Neural progenitor cell (in vitro differentiated cells): Measurements from ENCODE around the gene NT5DC3. TPM values are rescaled to one million over a fixed set of nuclear protein-coding genes. Genes with fewer than 3 reads are reported as not detected.

ENCODE experiments used
- DNase-seq: peaks from one replicate; pipeline ENCODE4 v3.0.0-alpha.2; 2016; ENCODE audit warnings: low spot score
- H2AFZ ChIP-seq: fragments of 200-600 bp; sonication (generic); replicated peaks from 2 replicates; pipeline ENCODE4 v1.6.1; 2016; ENCODE audit warnings: antibody characterized with exemption
- H3F3A ChIP-seq: fragments of 200-600 bp; sonication (generic); 2 replicates; pipeline ENCODE4 v1.6.1; 2016; ENCODE audit warnings: antibody characterized with exemption, low read depth
- H3K27ac ChIP-seq: fragments of 200-600 bp; sonication (generic); 2 replicates; pipeline ENCODE4 v1.5.1; 2016; ENCODE audit warnings: mild to moderate bottlenecking
- H3K27me3 ChIP-seq: fragments of 200-600 bp; sonication (generic); 2 replicates; pipeline ENCODE4 v1.6.1; 2016; ENCODE audit warnings: mild to moderate bottlenecking, moderate library complexity
- H3K36me3 ChIP-seq: fragments of 200-600 bp; sonication (generic); 2 replicates; pipeline ENCODE4 v1.5.1; 2016
- H3K4me1 ChIP-seq: fragments of 200-600 bp; sonication (generic); 2 replicates; pipeline ENCODE4 v1.6.1; 2016; ENCODE audit warnings: mixed run types
- H3K4me2 ChIP-seq: fragments of 200-600 bp; sonication (generic); 2 replicates; pipeline ENCODE4 v1.6.1; 2016
- H3K4me3 ChIP-seq: fragments of 200-600 bp; sonication (generic); 2 replicates; pipeline ENCODE4 v1.5.1; 2016
- H3K79me2 ChIP-seq: fragments of 200-600 bp; sonication (generic); 2 replicates; pipeline ENCODE4 v1.6.1; 2016; ENCODE audit warnings: low read depth
- H3K9ac ChIP-seq: fragments of 200-600 bp; sonication (generic); 2 replicates; pipeline ENCODE4 v1.6.1; 2016
- H3K9me3 ChIP-seq: fragments of 200-600 bp; sonication (generic); 2 replicates; pipeline ENCODE4 v1.5.1; 2016; ENCODE audit warnings: low read depth
- H4K20me1 ChIP-seq: fragments of 200-600 bp; sonication (generic); 2 replicates; pipeline ENCODE4 v1.6.1; 2016; ENCODE audit warnings: low read depth
- H3K27ac Mint-ChIP-seq: 3 replicates; pipeline ENCODE4 v1.8.0; 2021; ENCODE audit warnings: mixed read lengths
- H3K27me3 Mint-ChIP-seq: 2 replicates; pipeline ENCODE4 v1.8.0; 2022; ENCODE audit warnings: low read depth, mild to moderate bottlenecking, inconsistent platforms, moderate library complexity, mixed read lengths; ENCODE audit not compliant: insufficient read depth
- H3K36me3 Mint-ChIP-seq: 3 replicates; pipeline ENCODE4 v1.8.0; 2021; ENCODE audit warnings: mixed read lengths
- H3K4me1 Mint-ChIP-seq: 3 replicates; pipeline ENCODE4 v1.8.0; 2021; ENCODE audit warnings: mixed read lengths
- H3K4me3 Mint-ChIP-seq: 3 replicates; pipeline ENCODE4 v1.8.0; 2021; ENCODE audit warnings: mild to moderate bottlenecking, moderate library complexity, mixed read lengths
- H3K9me3 Mint-ChIP-seq: 3 replicates; pipeline ENCODE4 v1.8.0; 2020; ENCODE audit warnings: mixed read lengths
- EZH2 ChIP-seq: fragments of 200-600 bp; sonication (generic); IDR thresholded peaks from 2 replicates; pipeline ENCODE4 v1.6.1; 2017; ENCODE audit warnings: antibody characterized with exemption, mild to moderate bottlenecking, moderate library complexity
- EZH2phosphoT487 ChIP-seq: fragments of 200-600 bp; sonication (generic); IDR thresholded peaks from 2 replicates; pipeline ENCODE4 v1.6.1; 2017; ENCODE audit warnings: antibody characterized with exemption
- total RNA-seq: library from RNA; depleted of rRNA; stranded (reverse); fragments of >200 nt; gene quantifications from 2 replicates; pipeline ENCODE4 v1.2.3, GENCODE V29; 2015; ENCODE audit warnings: low replicate concordance
- TF ChIP-seq, protein P1 (sequence below): fragments of 200-600 bp; sonication (generic); IDR thresholded peaks from 2 replicates; pipeline ENCODE4 v1.5.1; 2017; ENCODE audit warnings: antibody characterized with exemption, mild to moderate bottlenecking

The NT5DC3 gene
- total RNA-seq, 1 donor from 2014 or later = 3.1 TPM

DNA sequence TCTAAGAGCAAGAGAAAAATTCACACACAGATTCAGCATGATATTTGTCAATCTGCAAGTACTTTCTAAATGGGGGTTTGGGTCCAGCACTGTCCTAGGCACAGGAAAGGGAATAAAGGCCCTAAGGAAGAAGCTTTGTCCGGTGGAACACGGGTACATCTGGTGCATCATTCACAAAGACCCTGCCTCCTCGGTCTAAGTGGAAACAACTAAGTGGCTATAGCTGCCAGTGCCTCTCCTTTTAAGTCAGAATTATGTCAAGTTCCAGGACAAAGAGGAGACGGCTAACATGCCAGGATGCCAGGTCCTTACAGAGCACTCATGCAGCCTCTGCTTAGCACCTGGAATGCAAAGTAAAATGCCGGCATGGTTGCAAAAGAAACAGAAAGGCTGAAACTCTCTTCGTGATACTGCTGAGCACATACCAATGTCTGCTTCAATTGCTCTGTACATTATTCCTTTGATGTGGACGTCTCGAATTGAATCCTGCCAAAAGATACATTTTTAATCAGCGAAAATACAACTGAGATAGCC, 47.5 kb downstream of the NT5DC3 start:
- H3K79me2 ChIP-seq = no peaks in the 10 kb centered on the region
- peaks cover 21% of the 10 kb centered on the region for H3K36me3 Mint-ChIP-seq

DNA sequence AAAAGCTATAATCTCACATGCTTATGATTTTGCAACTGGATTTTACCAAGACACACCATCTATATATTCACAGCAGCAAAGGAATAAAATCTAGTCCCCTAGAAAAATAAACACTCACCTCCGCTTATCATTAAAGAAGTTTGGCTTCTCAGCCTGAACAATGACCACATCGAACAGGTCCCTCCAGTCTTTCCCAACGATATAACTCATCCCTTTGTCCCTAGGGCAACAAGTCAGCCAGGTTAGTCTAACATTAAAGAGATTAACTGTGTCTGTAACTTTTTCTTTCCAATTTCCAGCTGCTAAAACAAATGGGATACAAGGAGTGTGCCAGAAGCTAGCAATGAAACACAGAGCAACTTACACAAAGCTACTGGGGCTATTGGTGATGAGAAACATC, 48.0 kb downstream of the NT5DC3 start:
- Histone ChIP-seq H3K79me2 (no peaks in the 10 kb centered on the region), H3K9me3 (no peaks in the 10 kb centered on the region), H4K20me1 (no peaks in the 10 kb centered on the region), H3K9ac (no peak overlapping the region), H2AFZ (no peak overlapping the region), H3K27me3 (no peaks in the 10 kb centered on the region), H3K36me3 (no peaks in the 10 kb centered on the region), H3K4me1 (no peaks in the 10 kb centered on the region), H3F3A (no peaks in the 10 kb centered on the region), H3K4me3 (no peak overlapping the region), H3K4me2 (no peak overlapping the region), H3K27ac (no peak overlapping the region)
- no peaks in the 10 kb centered on the region for H3K27me3 Mint-ChIP-seq
- no peak overlapping the region for H3K27ac Mint-ChIP-seq
- peaks cover 13% of the 10 kb centered on the region for H3K4me1 Mint-ChIP-seq
- H3K36me3 Mint-ChIP-seq = peaks cover 21% of the 10 kb centered on the region
- H3K4me3 Mint-ChIP-seq = no peak overlapping the region
- H3K9me3 Mint-ChIP-seq = no peaks in the 10 kb centered on the region
- DNase-seq = no peak
- TF ChIP-seq EZH2phosphoT487 = no peak
- TF ChIP-seq, protein P1, sequence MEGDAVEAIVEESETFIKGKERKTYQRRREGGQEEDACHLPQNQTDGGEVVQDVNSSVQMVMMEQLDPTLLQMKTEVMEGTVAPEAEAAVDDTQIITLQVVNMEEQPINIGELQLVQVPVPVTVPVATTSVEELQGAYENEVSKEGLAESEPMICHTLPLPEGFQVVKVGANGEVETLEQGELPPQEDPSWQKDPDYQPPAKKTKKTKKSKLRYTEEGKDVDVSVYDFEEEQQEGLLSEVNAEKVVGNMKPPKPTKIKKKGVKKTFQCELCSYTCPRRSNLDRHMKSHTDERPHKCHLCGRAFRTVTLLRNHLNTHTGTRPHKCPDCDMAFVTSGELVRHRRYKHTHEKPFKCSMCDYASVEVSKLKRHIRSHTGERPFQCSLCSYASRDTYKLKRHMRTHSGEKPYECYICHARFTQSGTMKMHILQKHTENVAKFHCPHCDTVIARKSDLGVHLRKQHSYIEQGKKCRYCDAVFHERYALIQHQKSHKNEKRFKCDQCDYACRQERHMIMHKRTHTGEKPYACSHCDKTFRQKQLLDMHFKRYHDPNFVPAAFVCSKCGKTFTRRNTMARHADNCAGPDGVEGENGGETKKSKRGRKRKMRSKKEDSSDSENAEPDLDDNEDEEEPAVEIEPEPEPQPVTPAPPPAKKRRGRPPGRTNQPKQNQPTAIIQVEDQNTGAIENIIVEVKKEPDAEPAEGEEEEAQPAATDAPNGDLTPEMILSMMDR = no peak
- no peak for TF ChIP-seq EZH2

More for the DNA sequence above, 47.5 kb downstream of the NT5DC3 start:
- Mint-ChIP-seq H3K4me1 (peaks cover 18% of the 10 kb centered on the region), H3K9me3 (no peaks in the 10 kb centered on the region), H3K27me3 (no peaks in the 10 kb centered on the region), H3K27ac (no peak overlapping the region), H3K4me3 (no peak overlapping the region)
- Histone ChIP-seq H4K20me1 (no peaks in the 10 kb centered on the region), H3K4me2 (no peak overlapping the region), H3K27me3 (no peaks in the 10 kb centered on the region), H3K36me3 (no peaks in the 10 kb centered on the region), H3K9ac (no peak overlapping the region), H3K4me1 (no peaks in the 10 kb centered on the region), H2AFZ (no peak overlapping the region), H3F3A (no peaks in the 10 kb centered on the region), H3K9me3 (no peaks in the 10 kb centered on the region), H3K4me3 (no peak overlapping the region), H3K27ac (no peak overlapping the region)
- DNase-seq = no peak
- TF ChIP-seq, protein P1 = no peak
- no peak for TF ChIP-seq EZH2
- no peak for TF ChIP-seq EZH2phosphoT487

DNA sequence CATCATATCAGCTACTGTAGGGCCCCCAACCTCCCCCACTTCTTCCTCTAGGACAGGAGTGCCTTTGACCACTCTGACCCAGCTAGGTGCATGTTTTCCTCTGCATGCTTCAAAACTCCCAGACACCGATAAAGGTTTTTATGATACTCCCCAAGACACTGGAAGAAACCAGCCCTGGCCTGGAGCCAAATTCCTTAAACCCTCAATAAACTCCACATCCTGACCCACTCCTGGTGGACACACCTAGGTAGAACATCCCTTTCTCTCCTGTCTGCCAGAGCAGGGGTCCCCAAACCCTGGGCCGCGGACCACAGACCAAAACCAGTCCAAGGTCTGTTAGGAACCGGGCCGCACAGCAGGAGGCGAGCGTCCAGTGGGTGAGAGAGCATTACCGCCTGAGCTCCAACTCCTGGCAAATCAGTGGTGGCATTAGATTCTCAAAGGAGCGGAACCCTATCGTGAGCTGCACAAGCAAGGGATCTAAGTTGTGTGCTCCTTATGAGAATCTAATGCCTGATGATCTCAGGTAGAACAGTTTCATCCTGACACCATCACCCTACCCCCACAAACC, 49.6 kb downstream of the NT5DC3 start:
- Histone ChIP-seq H3K27me3 (no peaks in the 10 kb centered on the region), H3F3A (no peaks in the 10 kb centered on the region), H3K36me3 (no peaks in the 10 kb centered on the region), H2AFZ (no peak overlapping the region), H3K27ac (no peak overlapping the region), H3K9me3 (no peaks in the 10 kb centered on the region), H3K79me2 (no peaks in the 10 kb centered on the region), H3K4me1 (no peaks in the 10 kb centered on the region), H3K4me2 (no peak overlapping the region), H3K4me3 (no peak overlapping the region), H3K9ac (no peak overlapping the region), H4K20me1 (no peaks in the 10 kb centered on the region)
- no peaks in the 10 kb centered on the region for H3K27me3 Mint-ChIP-seq
- no peaks in the 10 kb centered on the region for H3K9me3 Mint-ChIP-seq
- H3K36me3 Mint-ChIP-seq = peaks cover 14% of the 10 kb centered on the region
- H3K4me1 Mint-ChIP-seq = peaks cover 3% of the 10 kb centered on the region
- TF ChIP-seq EZH2phosphoT487 (no peak), EZH2 (no peak)
- TF ChIP-seq, protein P1 = no peak
- H3K27ac Mint-ChIP-seq = no peak overlapping the region
- no peak overlapping the region for H3K4me3 Mint-ChIP-seq
- DNase-seq = no peak
